GM12878 (cell line): Measurements from ENCODE around the gene REXO1. TPM values are rescaled to one million over a fixed set of nuclear protein-coding genes. Genes with fewer than 3 reads are reported as not detected.

Experiments
- ATAC-seq: fragments of 200-7000 bp; cut with Tn5 transposase; 3 replicates; pipeline ENCODE4 v1.9.1; 2020; ENCODE audit warnings: mild to moderate bottlenecking, moderate library complexity
- BruUV-seq: library from RNA; stranded (reverse); fragments of 400-500 nt; replicated peaks from 2 replicates; lab custom pipeline; 2021; lab: Mats Ljungman, UMichigan
- CTCF ChIA-PET: fragments of 300-600 bp; sonication (Branson Sonifier 250); formaldehyde crosslinking; extraction: SDS; loops from one replicate; lab custom pipeline; 2021; ENCODE audit warnings: inconsistent platforms; lab: Yijun Ruan, JAX
- POLR2A ChIA-PET: fragments of 350-600 bp; formaldehyde crosslinking; extraction: SDS; loops from one replicate; lab custom pipeline; 2021; ENCODE audit warnings: inconsistent platforms; lab: Charles Lee
- RAD21 ChIA-PET: fragments of 300-600 bp; sonication (Branson Sonifier 250); formaldehyde crosslinking; loops from one replicate; lab custom pipeline; 2023; ENCODE audit warnings: antibody characterized with exemption; ENCODE audit not compliant: unreplicated experiment; lab: Charles Lee
- SMC1A ChIA-PET: fragments of 300-600 bp; sonication (Branson Sonifier 250); formaldehyde crosslinking; loops from one replicate; lab custom pipeline; 2023; ENCODE audit not compliant: unreplicated experiment, uncharacterized antibody; lab: Charles Lee
- DNase-seq: peaks from one replicate; pipeline ENCODE4 v3.0.0-alpha.2; 2011; ENCODE audit warnings: low read depth, low spot score
- FAIRE-seq: peaks from 3 replicates; lab custom pipeline; 2011; peaks lifted over from hg19 to GRCh38; lab: Jason Lieb, UNC
- H2AFZ ChIP-seq: 2 replicates; pipeline ENCODE4 v1.6.0; 2011; ENCODE audit warnings: low read depth, low read length, control low read depth; ENCODE audit not compliant: control insufficient read depth
- H3K27ac ChIP-seq: 2 replicates; pipeline ENCODE4 v1.5.1; 2011; ENCODE audit warnings: control low read depth; ENCODE audit not compliant: control insufficient read depth, insufficient read depth
- H3K27me3 ChIP-seq, 2 experiments: replicated peaks in 1 of 2; 2 replicates each; pipeline versions ENCODE4 v1.6.0 to v1.6.1; 2011; ENCODE audit warnings: low read length in 1 of 2; ENCODE audit not compliant: control insufficient read depth in 2 of 2, insufficient read depth in 2 of 2
- H3K36me3 ChIP-seq, 2 experiments: 2 replicates each; pipeline ENCODE4 v1.5.1; 2011; ENCODE audit warnings: low read length in 1 of 2; ENCODE audit not compliant: control insufficient read depth in 2 of 2, insufficient read depth in 2 of 2
- H3K4me1 ChIP-seq: 2 replicates; pipeline ENCODE4 v1.6.1; 2011; ENCODE audit warnings: mild to moderate bottlenecking, low read length, moderate library complexity, mixed read lengths; ENCODE audit not compliant: control insufficient read depth, insufficient read depth
- H3K4me2 ChIP-seq: 2 replicates; pipeline ENCODE4 v1.6.0; 2011; ENCODE audit warnings: control low read depth; ENCODE audit not compliant: control insufficient read depth, insufficient read depth
- H3K4me3 ChIP-seq: fragments of 200-600 bp; sonication (generic); 2 replicates; pipeline ENCODE4 v1.5.1; 2016
- H3K79me2 ChIP-seq: 2 replicates; pipeline ENCODE4 v1.6.0; 2011; ENCODE audit warnings: low read length; ENCODE audit not compliant: control insufficient read depth, insufficient read depth
- H3K9ac ChIP-seq: 2 replicates; pipeline ENCODE4 v1.8.0; 2011; ENCODE audit warnings: low read length, control low read depth, mixed read lengths; ENCODE audit not compliant: control insufficient read depth, insufficient read depth
- H3K9me3 ChIP-seq: replicated peaks from 3 replicates; pipeline ENCODE4 v1.5.1; 2011; ENCODE audit warnings: mild to moderate bottlenecking, low read length; ENCODE audit not compliant: control insufficient read depth, insufficient read depth
- H4K20me1 ChIP-seq: 2 replicates; pipeline ENCODE4 v1.6.0; 2011; ENCODE audit not compliant: control insufficient read depth, insufficient read depth
- BRCA1 ChIP-seq: IDR thresholded peaks from 2 replicates; pipeline ENCODE4 v1.6.1; 2011; ENCODE audit warnings: low read depth, low read length, improper control_type of control experiment
- CBFB ChIP-seq: IDR thresholded peaks from 2 replicates; pipeline ENCODE4 v1.6.1; 2016; ENCODE audit warnings: antibody characterized with exemption, low read depth
- CHD1 ChIP-seq: IDR thresholded peaks from 2 replicates; pipeline ENCODE4 v1.6.1; 2012; ENCODE audit warnings: low read depth, low read length, improper control_type of control experiment
- E2F8 ChIP-seq: fragments of 450-650 bp; IDR thresholded peaks from 2 replicates; pipeline ENCODE4 v1.6.1; 2018; ENCODE audit warnings: mild to moderate bottlenecking, low read depth, moderate library complexity; ENCODE audit not compliant: partially characterized antibody
- EZH2 ChIP-seq: IDR thresholded peaks from 2 replicates; pipeline ENCODE4 v1.6.1; 2012; ENCODE audit warnings: low read depth, mild to moderate bottlenecking, control low read depth, inconsistent platforms, low read length, borderline replicate concordance; ENCODE audit not compliant: control insufficient read depth
- HDAC6 ChIP-seq: fragments of 200-600 bp; sonication (generic); IDR thresholded peaks from one replicate; pipeline ENCODE4 v1.8.0; 2017; ENCODE audit warnings: antibody characterized with exemption; ENCODE audit not compliant: unreplicated experiment
- IRF4 ChIP-seq: IDR thresholded peaks from 2 replicates; pipeline ENCODE4 v1.6.1; 2011; ENCODE audit warnings: low read depth, low read length
- KAT2A ChIP-seq: conservative IDR thresholded peaks from 2 replicates; pipeline ENCODE4 v1.6.1; 2011; ENCODE audit warnings: low read depth, low read length; ENCODE audit not compliant: control insufficient read depth
- KLF5 ChIP-seq: fragments of 450-650 bp; IDR thresholded peaks from 2 replicates; pipeline ENCODE4 v1.6.1; 2014; ENCODE audit warnings: mild to moderate bottlenecking; ENCODE audit not compliant: partially characterized antibody
- NBN ChIP-seq: fragments of 450-650 bp; IDR thresholded peaks from 2 replicates; pipeline ENCODE4 v1.6.1; 2016
- SMAD1 ChIP-seq: fragments of 450-650 bp; IDR thresholded peaks from 2 replicates; pipeline ENCODE4 v1.6.1; 2018; ENCODE audit warnings: mild to moderate bottlenecking, low read depth; ENCODE audit not compliant: partially characterized antibody
- SMARCA5 ChIP-seq: fragments of 450-650 bp; IDR thresholded peaks from 2 replicates; pipeline ENCODE4 v1.6.1; 2017; ENCODE audit warnings: mild to moderate bottlenecking
- WRNIP1 ChIP-seq: IDR thresholded peaks from 2 replicates; pipeline ENCODE4 v1.6.1; 2011; ENCODE audit warnings: low read depth, low read length, improper control_type of control experiment, borderline replicate concordance
- WGBS: methylation state at CpG from one replicate; pipeline ENCODE4 v1.1.6; 2016; ENCODE audit warnings: low lambda C conversion rate; ENCODE audit not compliant: insufficient replicate concordance, insufficient coverage; ENCODE audit errors: missing lambda C conversion rate; 5-methylcytosine and 5-hydroxymethylcytosine counted together
- in situ Hi-C: fragments of 300-500 bp; cut with MboI; formaldehyde crosslinking; loops from 9 replicates; pipeline ENCODE4 v1.14.3; 2018; ENCODE audit warnings: mixed read lengths
- intact Hi-C: fragments of 100-400 bp; cut with micrococcal nuclease; formaldehyde crosslinking; loops from one replicate; pipeline ENCODE4 v1.14.2; 2022; ENCODE audit not compliant: unreplicated experiment
- polyA plus RNA-seq, 11 experiments: library from polyadenylated mRNA; depleted of rRNA in 4 of 11; unstranded in 6 of 11; stranded (reverse) in 5 of 11; fragments of >200 nt; fragmentation: Nextera tagmentation in 4 of 11; fragmentation: Illumina TruSeq in 1 of 11; extraction: Ambion mirVana in 4 of 11; extraction: Trizol in 1 of 11; gene quantifications; 1 replicate in 1 of 11; 2 replicates in 10 of 11; pipeline versions ENCODE4 v1.2.1 to v1.2.3, GENCODE V29; 2011 to 2016; ENCODE audit warnings: inconsistent platforms in 2 of 11, missing spikeins in 2 of 11, low read depth in 1 of 11
- total RNA-seq, 4 experiments: library from RNA; depleted of rRNA in 3 of 4; stranded (reverse); fragments of >200 nt in 3 of 4; fragmentation: Illumina TruSeq in 1 of 4; extraction: Trizol in 1 of 4; gene quantifications; 2 replicates each; pipeline versions ENCODE4 v1.2.1 to v1.2.3, GENCODE V29; 2013 to 2021

The REXO1 gene
- total and polyA plus RNA-seq, 10 of the 15 experiments (the other 5 are each of a cell fraction or from before 2014, with no cell fraction given): 0.03 to 45.2 (median 8.4) TPM

GRCh38 chr19:1833540-1833939 lies 14.7 kb downstream of the REXO1 start (continued):
- TF ChIP-seq WRNIP1: no peak
- TF ChIP-seq SMARCA5: no peak
- no peak for TF ChIP-seq EZH2
- TF ChIP-seq, all 136 proteins: peak for 0

GRCh38 chr19:1832046-1832663 lies 16.1 kb downstream of the REXO1 start:
- intact Hi-C loops: no loop called here
- no peak for TF ChIP-seq CBFB
- no peak overlapping the region for H3K27ac ChIP-seq
- peaks cover 2 to 4% of the 10 kb centered on the region in 2 experiments; a peak in 3 of 4 replicates for H3K36me3 ChIP-seq
- no peaks in the 10 kb centered on the region for H3K4me1 ChIP-seq
- no peak overlapping the region for H3K4me2 ChIP-seq
- peaks cover 11% of the 10 kb centered on the region for H3K79me2 ChIP-seq
- POLR2A ChIA-PET: no interaction called here
- RAD21 ChIA-PET: no interaction called here
- H3K4me3 ChIP-seq: no peak overlapping the region
- WGBS: 97% methylated on average over 25 of the region's 26 CpGs
- BruUV-seq: no TSS peak
- CTCF ChIA-PET: no interaction called here
- H4K20me1 ChIP-seq: peaks cover 5% of the 10 kb centered on the region
- in situ Hi-C loops: no loop called here
- FAIRE-seq: no peak
- no peak overlapping the region for H3K9ac ChIP-seq
- no peak overlapping the region for H2AFZ ChIP-seq
- H3K27me3 ChIP-seq: no peaks in the 10 kb centered on the region
- SMC1A ChIA-PET: no interaction called here
- no peak for DNase-seq
- H3K9me3 ChIP-seq: no peaks in the 10 kb centered on the region
- ATAC-seq: no peak

- H3K9me3 ChIP-seq: no peaks in the 10 kb centered on the region
- H3K79me2 ChIP-seq: peaks cover 3% of the 10 kb centered on the region
- H2AFZ ChIP-seq: no peak overlapping the region
- no peak for DNase-seq
- TF ChIP-seq CHD1 (no peak), KLF5 (no peak), E2F8 (no peak), KAT2A (no peak), BRCA1 (no peak), HDAC6 (no peak), NBN (no peak), SMAD1 (no peak), IRF4 (no peak)
- no peaks in the 10 kb centered on the region for H4K20me1 ChIP-seq
- no peak overlapping the region for H3K4me2 ChIP-seq
- FAIRE-seq: no peak
- no peak for ATAC-seq
- ChIA-PET RAD21 (no interaction called here), POLR2A (interaction anchor here (0.6 kb wide), 1 partner anchor 230 kb away, joined by 4 read pairs; no protein-coding TSS in a partner anchor), CTCF (no interaction called here), SMC1A (no interaction called here)
- no peak overlapping the region for H3K9ac ChIP-seq
- intact Hi-C loops: no loop called here
- in situ Hi-C loops: no loop called here
- WGBS: 86% methylated on average over 11 of the region's 11 CpGs
- BruUV-seq: no TSS peak
- H3K4me1 ChIP-seq: no peaks in the 10 kb centered on the region
- no peak overlapping the region for H3K27ac ChIP-seq
- peaks cover 2 to 4% of the 10 kb centered on the region in 2 experiments; a peak in 3 of 4 replicates for H3K36me3 ChIP-seq
- no peak overlapping the region for H3K4me3 ChIP-seq
- no peaks in the 10 kb centered on the region for H3K27me3 ChIP-seq
Measured at GRCh38 chr19:1830978-1831377, 17.3 kb downstream of the REXO1 start.
